Measurements from ENCODE around the gene SGCD.

DNA sequence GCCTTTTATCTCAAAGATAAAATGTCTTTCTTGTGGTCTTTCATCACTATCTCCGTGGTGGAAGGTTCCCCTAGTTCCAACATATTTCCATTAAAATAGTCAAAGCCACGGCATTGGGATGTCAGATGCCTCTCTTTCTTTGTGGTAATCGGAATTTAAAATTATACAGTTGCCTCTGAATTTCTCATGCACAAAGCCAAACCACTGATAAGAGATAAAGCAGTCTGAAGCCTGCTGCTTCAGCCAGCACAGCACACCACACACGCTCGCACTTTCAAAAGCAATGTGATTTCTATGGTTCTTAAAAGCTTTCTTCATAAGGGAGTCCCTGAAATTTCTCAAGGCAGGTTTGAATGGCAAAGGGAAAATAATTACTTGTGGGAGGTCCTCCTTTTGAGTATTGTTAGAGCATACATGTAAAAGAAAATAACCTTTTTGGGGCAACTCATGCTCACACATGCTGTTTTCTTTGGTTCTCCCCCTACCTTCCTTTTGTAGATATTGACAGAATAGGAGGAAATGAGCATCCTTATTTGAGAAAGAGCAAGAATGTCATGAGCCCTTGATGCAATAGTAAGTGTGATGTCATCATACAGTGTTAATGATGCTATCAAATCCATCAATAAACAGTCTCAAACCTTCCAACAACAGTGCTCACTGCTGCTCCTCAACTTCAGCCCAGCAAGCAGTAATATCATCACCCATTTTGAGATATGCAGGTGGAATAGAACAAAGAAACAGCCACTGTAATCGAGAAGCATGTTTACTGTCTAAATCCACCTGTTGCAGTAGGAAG lies 437.4 kb downstream of the SGCD start:
- TF ChIP-seq, protein P1, sequence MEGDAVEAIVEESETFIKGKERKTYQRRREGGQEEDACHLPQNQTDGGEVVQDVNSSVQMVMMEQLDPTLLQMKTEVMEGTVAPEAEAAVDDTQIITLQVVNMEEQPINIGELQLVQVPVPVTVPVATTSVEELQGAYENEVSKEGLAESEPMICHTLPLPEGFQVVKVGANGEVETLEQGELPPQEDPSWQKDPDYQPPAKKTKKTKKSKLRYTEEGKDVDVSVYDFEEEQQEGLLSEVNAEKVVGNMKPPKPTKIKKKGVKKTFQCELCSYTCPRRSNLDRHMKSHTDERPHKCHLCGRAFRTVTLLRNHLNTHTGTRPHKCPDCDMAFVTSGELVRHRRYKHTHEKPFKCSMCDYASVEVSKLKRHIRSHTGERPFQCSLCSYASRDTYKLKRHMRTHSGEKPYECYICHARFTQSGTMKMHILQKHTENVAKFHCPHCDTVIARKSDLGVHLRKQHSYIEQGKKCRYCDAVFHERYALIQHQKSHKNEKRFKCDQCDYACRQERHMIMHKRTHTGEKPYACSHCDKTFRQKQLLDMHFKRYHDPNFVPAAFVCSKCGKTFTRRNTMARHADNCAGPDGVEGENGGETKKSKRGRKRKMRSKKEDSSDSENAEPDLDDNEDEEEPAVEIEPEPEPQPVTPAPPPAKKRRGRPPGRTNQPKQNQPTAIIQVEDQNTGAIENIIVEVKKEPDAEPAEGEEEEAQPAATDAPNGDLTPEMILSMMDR (conservative IDR thresholded peaks at IDR 0.05; ENCODE audit: low read depth, low read length) = no peak
- TF ChIP-seq POLR2A (IDR thresholded peaks at IDR 0.05; ENCODE audit: low read depth, low read length) (no peak), RAD21 (IDR thresholded peaks at IDR 0.05; ENCODE audit: low read length) (no peak), MAFK (IDR thresholded peaks at IDR 0.05; ENCODE audit: low read depth, low read length) (no peak), MXI1 (IDR thresholded peaks at IDR 0.05; ENCODE audit: borderline replicate concordance, low read depth, low read length) (no peak), FOS (IDR thresholded peaks at IDR 0.05; ENCODE audit: low read depth, low read length) (no peak), BHLHE40 (IDR thresholded peaks at IDR 0.05; ENCODE audit: low read depth, low read length) (no peak)
- TF ChIP-seq, protein P2, sequence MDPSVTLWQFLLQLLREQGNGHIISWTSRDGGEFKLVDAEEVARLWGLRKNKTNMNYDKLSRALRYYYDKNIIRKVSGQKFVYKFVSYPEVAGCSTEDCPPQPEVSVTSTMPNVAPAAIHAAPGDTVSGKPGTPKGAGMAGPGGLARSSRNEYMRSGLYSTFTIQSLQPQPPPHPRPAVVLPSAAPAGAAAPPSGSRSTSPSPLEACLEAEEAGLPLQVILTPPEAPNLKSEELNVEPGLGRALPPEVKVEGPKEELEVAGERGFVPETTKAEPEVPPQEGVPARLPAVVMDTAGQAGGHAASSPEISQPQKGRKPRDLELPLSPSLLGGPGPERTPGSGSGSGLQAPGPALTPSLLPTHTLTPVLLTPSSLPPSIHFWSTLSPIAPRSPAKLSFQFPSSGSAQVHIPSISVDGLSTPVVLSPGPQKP (IDR thresholded peaks at IDR 0.05; ENCODE audit: borderline replicate concordance, low read depth, low read length) = no peak

Data from IMR-90 (cell line).